NCI-H187 treated with DMSO at 0.1 percent for 48 hours (cell line): ENCODE measurements around the gene CLTC.

Experiments used
- DNase-seq: peaks from one replicate; lab custom pipeline; 2025; lab: John Stamatoyannopoulos, UW

Gene CLTC

DNA sequence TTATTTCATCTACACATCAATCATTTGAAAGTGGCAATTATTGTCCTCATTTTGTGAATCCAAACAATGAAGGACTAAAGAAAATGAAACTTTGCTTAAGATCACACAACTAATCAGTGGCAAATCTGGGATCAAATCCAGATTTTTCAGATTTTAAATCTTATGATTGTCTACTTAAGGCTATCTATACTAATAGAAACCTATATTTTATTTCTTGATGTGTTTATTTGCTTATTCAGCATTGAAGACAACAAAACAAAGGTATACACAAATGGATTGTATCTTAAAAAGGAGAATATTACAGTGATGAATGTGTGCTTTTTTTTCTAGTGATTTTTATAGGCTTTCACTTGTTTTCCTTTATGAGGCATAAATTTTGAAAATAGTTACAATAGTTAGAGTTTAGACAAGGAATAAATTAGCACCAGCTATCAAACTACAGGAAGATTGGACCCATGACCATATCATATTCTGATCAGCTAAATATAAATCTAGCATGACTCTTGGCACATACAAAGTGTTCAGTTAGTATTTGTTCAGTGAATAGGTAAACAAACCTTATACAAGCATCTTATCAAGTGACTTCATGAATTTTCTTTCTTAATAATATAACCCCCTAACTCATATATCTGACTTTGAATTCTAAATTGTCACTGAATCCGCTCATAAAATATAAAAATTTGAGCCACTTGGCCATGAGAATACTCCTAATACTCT, 108.3 kb downstream of the CLTC start:
- DNase-seq, result no peak

DNA sequence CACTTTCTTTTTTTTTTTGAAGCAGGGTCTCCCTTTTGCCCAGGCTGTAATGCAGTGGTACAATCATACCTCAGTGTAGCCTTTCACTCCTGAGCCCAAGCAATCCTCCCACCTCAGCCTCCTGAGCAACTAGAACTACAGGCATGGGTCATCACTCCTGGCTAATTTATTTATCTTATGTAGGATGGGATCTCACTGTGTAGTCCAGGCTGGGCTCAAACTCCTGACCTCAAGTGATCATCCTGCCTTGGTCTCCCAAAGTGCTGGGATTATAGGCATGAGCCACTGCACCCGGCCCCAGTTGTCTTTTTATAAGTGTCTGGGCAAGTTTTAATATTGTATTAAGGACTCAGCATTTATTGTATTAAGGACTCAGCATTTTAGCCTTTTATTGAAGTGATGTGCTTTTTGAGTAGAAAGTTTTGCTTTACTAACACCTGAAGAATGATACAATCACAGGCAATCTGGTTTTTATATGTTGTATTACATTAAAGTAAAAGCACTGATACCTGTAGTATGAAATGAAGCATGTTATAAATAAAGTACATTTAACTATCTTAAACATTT, 110.7 kb downstream of the CLTC start:
- no peak for DNase-seq

DNA sequence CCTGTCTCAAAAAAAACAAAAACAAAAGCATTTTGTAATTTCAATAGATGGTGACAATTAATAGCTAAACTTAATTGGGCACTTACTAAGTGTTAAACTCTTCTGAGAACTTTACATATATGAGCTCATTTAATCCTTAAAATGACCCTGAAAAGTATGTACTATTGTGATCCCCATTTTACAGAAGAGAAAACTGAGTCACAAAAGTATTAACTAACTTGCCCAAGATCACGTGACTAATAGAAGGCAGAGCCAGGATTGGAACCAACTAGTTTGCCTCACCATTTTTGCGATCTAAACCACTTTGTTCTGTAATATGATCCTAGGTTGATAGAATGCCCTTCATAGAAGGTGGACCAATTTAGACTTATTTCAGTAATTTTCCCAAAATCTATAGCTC, 114.0 kb downstream of the CLTC start:
- DNase-seq, result no peak

GRCh38 chr17:59734226-59734625, 114.5 kb downstream of the CLTC start:
- no peak for DNase-seq

DNA sequence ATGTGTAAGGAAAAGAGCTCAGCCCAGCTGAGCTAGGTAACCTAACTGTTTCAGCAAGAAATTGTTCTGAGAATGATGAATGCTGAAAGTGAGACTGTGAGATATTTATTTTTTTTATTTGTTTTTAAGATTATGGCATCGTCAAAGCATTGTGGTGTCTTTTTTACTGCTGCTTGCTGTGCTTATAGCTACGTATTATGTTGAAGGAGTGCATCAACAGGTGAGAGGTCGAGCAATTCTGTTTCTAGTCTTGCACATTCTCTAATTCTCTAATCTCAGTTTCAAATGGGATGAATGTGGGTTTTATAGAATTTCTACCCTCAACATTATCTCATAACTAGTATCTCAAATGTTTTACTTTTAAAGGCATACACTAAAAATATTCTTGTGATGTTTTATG, 117.6 kb downstream of the CLTC start:
- no peak for DNase-seq

GRCh38 chr17:59743842-59744241, 124.1 kb downstream of the CLTC start:
- DNase-seq, result no peak

DNA sequence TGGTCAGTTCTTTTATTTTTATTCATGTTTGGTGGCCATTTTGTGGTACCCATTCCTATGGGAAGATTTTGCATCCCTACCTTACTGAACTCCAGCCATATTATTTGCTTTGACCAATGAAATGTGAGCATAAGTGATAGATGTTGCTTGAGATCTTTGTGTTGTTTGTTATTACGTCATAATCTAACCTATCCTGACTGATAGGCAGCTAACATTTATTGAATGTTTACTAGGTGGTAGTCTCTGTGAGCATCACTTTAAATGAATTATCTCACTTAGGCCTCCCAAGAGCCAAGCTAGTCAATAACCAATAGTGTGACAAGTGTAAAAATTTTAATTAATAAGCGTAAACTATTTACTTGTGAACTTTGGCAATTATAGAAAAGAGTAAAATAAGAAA, 125.3 kb downstream of the CLTC start:
- no peak for DNase-seq
